DND-41 (cell line): ENCODE measurements around the gene EPB41L4A.

Source experiments
- EZH2 ChIP-seq: IDR thresholded peaks from 3 replicates; pipeline ENCODE4 v1.6.1; 2012; ENCODE audit warnings: borderline replicate concordance, low read depth, mild to moderate bottlenecking, moderate library complexity, low read length, inconsistent platforms; ENCODE audit not compliant: severe bottlenecking
- TF ChIP-seq, protein P1 (sequence below): IDR thresholded peaks from 2 replicates; pipeline ENCODE4 v1.5.1; 2012; ENCODE audit warnings: borderline replicate concordance, low read length, moderate library complexity, mild to moderate bottlenecking; ENCODE audit not compliant: poor library complexity, severe bottlenecking; ENCODE audit errors: extremely low read depth

DNA sequence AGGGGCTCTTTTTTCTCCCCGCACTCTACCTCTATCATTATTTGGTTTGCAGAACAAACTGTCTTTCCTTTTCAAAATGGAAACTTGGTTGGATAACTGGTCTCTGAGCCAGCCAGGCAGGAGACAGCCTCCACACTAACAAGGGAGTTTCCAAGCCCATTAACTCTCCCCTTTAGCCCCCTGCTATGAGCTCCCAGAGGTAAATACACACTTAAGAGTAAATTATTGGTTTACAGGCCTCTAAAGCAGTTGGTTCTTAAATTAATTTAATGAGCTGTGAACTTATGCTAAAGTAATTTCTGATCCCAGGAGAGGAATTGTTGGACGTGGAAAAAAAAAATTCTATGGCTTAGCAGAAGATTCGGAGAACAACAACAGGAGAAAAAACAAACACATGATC lies 30.3 kb downstream of the EPB41L4A start:
- TF ChIP-seq, protein P1, sequence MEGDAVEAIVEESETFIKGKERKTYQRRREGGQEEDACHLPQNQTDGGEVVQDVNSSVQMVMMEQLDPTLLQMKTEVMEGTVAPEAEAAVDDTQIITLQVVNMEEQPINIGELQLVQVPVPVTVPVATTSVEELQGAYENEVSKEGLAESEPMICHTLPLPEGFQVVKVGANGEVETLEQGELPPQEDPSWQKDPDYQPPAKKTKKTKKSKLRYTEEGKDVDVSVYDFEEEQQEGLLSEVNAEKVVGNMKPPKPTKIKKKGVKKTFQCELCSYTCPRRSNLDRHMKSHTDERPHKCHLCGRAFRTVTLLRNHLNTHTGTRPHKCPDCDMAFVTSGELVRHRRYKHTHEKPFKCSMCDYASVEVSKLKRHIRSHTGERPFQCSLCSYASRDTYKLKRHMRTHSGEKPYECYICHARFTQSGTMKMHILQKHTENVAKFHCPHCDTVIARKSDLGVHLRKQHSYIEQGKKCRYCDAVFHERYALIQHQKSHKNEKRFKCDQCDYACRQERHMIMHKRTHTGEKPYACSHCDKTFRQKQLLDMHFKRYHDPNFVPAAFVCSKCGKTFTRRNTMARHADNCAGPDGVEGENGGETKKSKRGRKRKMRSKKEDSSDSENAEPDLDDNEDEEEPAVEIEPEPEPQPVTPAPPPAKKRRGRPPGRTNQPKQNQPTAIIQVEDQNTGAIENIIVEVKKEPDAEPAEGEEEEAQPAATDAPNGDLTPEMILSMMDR, result no peak
- TF ChIP-seq EZH2, result no peak
